ENCODE data around the gene RBM38.

The RBM38 gene

DNA sequence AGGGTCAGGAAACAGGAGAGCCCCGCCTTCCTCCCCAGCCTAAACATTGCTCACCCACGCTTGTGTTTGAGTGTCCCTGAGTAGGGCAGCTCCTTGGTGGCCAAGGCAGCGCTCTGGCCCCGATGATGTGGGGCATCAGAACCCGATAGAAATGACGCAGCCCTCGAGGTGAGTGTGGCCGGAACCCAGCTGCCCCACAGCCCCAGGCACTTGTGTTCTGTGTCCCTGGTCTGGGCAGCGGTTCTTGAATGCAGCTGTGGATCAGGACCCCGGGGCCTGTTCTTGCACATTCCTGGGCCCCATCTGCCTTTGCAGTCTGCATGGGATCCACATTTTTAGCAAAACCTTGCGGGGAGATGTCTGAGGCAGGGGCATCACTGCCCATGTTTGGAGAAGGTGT, 12.8 kb downstream of the RBM38 start:
- no peak for DNase-seq

DNA sequence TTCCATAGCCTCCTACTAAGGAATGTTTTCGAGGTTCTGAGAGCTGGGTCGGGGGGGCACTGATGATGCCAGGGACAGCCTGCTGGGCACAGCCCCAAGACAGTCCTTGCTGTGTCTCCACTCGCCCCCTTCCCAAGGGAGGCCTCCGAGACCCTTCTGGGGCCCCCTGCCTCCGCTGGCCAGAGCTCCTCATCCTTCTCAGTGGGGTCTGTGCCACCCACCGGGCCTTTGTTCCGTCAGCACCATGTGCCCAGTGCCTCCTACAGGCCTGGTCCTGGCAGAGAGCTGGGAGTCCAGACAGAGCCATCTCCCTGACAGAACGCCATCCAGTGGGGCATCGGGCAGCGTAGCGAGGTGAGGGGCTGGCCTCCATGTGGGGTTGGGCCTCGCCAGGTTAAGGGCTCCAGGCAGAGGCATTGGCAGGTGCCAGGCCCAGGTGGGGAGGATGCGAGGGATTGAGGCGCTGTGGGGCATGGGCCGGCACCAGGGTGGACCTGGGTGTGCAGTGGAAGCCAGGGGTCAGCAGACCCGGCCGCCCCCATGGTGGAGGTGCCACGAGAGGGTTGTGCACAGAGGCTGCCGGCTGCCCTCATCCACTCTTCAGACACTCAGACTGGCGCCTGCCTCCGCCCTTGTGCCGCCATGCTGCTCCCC, 13.3 kb downstream of the RBM38 start:
- no peak for DNase-seq

DNA sequence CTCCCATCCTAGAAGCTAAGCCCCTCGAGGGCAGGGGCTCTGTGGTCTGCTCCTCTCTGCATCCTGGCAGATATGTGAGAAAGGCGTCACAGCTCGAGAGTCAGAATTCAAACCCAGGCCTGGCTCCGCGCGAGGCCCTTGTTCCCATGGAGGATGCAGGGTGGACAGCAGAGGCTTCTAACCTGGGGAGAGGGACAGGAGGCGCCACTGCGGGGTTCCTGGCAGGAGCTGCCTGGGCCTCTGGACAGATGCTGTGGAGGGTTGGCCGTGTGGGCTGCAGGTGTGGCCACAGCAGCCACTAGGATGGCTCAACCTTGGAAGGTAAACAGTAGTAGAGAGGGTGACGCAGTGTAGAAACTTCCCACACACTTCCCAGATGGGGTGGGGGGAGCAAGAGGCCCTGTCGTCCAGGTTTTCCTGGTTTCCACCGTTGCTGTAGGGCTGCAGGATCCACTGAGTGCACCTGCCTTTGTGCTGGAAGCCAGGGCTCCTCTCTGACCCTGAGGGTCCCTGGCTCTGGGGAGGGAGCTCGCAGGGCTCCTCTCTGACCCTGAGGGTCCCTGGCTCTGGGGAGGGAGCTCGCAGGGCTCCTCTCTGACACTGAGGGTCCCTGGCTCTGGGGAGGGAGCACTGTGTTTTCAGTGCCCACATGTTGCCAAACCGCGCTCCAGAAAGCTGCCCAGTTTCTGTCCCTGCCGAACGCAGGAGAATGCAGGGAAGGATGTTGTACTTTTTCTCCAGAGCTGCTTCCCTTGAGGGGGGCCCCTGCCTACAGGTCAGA, 14.2 kb downstream of the RBM38 start:
- no peak for DNase-seq

DNA sequence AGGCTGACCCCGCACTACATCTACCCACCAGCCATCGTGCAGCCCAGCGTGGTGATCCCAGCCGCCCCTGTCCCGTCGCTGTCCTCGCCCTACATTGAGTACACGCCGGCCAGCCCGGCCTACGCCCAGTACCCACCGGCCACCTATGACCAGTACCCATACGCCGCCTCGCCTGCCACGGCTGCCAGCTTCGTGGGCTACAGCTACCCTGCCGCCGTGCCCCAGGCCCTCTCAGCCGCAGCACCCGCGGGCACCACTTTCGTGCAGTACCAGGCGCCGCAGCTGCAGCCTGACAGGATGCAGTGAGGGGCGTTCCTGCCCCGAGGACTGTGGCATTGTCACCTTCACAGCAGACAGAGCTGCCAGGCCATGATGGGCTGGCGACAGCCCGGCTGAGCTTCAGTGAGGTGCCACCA, 16.4 kb downstream of the RBM38 start:
- DNase-seq, result no peak

DNA sequence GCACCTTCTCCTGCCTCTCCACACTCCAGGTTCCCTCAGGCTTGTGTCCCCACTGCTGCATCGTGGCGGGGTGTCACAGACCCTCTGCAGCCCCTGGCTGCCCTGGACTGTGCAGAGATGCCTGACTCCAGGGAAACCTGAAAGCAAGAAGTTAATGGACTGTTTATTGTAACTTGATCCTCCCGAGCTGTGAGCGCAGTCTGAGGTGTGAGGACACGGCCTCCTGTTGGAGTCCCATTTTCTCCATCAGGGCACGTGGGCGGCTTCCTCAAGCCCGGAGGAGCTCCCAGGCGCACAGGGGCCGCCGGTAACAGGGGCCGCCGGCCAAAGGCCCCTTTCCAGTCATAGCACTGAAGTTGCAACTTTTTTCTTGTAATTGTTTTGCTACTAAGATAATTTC, 16.9 kb downstream of the RBM38 start:
- DNase-seq, result no peak

DNA sequence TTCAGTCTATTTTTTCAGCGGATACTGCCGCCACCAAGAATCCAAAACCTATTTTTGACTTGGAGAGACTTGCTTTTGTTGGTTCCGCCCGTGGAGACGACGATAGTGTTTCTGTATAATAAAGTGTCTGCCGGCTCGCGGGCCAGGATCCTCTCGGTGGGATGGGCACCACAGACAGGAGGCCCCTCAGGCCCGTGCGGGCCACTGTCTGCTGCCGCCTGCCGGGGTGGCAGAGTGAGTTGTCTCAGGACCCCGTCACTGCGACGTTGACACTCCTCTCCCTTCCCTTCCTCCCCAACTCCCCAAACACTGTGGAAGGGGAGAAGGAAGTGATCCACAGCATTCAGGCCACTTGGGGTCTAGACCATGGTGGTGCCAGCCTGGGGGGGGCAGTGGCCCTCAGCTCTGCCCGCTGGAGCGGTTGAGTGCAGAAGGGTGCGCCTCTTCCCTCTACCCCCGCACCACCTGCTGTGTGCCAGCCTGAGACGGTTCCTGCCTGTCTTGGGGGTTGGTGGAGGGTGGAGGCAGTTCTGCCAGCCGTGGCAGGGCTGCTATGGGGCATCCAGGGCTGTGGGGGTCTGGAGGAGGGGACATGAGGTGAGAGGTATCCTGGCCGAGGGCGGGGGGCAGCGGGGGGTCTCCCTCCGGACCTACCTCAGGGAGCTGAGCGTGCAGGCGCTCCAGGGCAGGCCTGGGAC, 17.5 kb downstream of the RBM38 start:
- DNase-seq, result no peak

DNA sequence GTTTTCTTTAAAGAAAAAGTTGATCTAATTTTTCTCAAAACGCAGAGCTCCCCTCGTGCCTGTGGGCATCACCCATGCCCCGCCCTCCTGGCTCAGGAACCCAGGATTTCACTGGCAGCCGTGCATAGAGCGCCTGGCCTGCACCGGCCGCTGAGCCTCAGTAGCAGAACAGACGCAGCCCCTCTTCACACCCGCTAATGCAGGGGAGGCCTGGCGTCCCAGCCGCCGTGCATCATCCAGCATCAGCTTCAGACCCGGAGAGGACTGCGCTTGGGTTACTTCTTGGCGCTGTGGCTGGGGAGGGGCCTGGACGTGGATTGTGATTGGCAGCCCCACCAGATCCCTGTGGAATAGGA, 18.1 kb downstream of the RBM38 start:
- no peak for DNase-seq

DNA sequence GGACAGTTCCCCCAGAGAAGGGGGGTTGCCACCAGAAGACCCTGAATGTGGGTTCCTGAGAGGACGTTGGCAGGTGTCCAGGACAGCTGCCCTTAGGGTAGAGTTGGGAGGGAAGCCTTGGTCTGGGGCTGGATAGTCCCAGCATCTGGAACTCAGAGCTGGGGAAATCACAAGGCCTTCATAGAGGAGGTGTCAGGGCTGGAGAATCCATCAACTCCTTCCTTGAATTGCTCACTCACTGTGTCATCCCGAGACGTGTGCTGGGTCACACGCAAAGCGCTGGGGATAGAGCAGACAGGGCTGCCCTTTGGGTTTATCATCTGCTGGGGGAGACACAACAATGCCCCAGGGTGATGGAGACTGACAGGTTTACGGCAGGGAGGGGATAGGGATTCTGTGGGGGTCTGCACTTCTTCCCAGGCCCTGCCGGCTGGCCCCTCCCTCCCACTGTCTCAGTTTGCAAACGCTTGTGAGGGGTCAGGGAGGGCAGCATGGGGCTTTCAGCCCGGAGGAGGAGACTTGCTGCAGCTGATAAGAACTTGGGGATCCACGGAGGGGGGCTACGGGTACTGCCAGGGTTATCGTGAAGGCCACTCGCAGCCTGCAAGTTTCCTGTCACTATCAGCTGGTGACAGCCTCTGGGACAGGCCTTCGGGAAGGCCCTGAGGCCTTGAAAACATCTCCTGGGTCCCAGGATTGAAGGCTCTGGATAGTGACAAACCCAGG, 18.6 kb downstream of the RBM38 start:
- DNase-seq, result no peak

DNA sequence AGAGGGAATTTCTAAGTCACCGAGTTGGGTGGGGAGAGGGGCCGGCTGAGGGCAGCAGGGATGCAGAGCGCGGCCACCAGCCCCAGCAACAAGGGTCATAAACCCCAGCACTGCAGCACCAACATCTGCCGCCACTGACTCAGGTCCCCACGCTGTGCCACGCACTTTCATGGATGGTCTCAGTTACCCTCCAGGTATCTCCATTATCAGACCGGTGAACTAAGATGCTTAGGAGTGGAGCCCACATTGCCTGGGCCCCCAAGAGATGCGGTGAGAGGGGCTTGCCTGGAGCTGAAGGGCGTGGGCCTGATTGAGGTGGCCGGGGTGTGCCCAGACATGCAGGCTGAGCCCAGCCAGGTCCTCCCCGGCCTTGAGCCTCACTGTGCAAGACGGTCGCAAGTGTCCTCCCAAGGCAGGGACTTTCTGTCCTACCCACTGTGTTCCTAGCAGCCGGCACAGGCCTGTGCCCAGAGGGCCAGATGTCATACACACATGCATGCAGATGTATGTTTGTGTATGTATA, 19.3 kb downstream of the RBM38 start:
- no peak for DNase-seq

DNA sequence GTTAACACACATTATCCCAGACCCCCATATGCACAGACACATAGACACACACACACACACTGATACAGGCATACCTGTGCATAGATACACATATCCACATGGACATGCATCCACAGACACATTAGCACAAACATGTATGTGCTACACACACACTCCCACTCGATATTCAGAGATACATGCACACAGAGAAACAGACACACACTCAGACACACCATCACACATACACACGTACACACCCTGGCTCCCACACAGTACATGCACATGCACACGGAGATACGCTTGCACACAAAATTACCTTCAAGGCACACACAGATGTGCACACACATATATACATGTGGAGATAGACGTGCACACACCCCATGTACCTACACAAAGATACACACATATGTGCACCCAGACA, 19.7 kb downstream of the RBM38 start:
- DNase-seq, result no peak

DNA sequence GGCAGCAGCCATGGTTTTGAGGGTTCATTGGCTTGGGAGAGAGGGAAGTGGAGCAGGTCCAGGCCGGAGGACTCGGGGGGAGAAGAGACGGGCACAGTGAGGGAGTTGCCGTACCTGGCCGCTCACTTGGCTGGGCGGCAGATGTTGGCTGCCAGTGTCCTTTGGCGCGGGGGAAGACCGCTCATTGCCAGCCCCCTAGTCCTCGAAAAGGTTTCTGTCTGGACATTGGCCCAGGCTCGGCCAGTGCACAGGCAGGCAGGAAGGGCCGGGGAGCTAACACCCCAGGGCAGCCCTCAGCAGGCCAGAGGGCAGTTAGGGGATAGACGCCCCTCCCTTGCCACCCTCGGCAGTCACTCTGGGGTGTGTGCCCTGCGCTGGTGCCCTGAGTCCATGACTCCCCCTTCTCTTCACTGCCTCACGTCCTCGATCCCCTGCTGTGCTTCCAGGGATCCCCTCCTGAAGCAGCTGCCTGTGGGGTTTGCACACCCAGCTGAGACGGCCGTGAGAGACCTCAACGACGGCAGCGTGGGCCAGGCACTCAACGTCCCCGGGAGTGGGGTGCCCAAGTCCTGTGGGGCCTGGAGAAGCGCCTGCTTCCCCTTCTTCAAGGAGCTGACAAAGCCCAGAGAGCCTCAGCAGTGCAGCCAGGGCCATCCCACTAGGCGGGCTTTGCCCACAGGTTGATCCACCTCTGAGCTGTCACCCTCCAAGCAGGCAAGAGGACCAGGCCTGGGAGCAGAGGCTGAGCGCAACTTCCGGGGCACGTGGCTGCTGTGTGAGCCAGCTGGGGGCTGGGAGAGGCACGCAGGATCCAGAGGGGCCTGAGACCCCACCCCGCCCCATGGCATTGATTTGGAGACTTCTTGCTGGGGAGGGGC, 20.4 kb downstream of the RBM38 start:
- no peak for DNase-seq

DNA sequence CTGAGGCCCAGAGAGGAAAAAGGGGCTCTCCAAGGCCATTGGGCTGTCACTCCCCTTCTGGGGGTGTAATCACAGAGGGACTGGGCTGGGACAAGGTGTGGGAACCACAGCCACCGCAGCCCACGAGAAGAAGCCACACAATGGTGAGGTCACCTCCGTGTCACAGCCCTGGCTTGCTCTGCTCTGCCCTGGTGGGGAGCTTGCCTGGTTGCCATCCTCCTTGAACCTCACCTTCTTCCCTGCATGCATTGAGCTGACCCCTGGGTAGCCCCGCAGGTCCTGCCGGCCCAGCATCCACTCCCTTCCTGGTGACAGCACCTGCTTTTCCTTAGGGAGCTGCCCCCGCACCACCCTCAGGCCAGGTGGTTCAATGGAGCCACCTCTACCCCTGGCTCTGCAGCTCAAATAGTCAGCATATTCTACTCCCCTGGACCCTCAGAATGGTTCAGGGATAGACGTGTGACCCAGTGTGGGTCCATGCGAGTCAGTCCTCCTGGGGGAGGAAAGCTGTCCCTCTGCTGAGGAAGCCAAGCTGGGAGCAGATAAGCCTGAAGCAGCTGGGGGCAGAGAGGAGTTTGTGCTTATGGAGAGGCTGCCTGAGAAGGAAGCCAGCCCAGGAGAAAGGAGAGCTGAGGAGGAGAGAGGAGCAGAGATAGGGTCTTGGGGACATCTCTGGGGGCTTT, 21.3 kb downstream of the RBM38 start:
- DNase-seq, result no peak

DNA sequence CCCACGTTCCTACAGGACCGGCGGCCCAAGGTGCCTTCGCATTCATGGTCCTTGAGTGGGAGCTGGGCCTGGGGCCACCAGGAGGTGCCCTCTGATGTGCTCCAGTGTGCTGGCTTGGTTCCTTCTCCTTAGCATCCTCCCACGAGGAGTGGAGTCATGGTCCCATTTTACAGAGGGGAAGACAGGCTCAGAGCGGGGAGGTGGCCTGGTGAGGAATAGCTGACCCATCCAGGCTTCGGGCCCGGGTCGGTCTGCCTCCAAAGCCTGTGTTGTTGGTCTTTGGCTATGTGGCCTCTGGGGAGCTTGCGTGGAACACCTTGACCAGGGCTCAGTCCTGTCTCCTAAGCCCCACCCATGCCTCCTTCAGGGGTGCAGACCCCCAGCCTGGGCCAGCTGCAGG, 22.8 kb downstream of the RBM38 start:
- no peak for DNase-seq

DNA sequence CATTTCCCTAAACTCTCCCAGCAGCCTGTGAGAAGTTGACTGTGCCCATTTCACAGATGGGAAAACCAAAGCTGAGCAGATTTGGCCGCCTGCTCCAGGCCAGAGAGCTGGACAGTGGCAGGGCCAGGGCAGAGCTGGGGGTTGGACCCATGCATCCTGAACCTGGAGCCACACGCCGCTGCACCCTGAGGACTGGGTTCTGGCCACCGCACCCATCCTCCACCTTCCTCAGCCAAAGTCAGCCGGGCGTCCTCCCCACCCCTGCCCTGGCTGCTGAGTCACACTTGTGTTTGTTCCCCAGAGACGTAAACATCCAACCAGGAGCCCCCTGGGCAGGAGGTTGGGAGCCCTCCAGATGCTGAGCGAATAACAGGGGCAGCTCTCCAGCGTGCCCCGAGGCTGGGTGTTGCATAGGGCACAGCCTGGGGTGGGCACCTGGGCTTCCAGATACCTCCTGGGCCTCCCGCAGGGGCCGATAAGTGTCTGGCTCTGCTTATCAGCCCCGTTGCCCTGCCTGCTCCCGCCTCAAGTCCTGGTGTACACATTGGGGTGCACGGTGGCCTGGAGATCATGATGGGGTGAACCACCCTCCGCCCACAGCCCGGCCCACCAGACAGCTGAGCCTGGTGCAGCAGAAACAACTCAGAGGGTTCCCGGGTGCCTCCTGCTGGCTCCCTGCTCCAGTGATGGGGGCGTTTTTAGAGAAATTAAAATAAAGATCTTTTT, 23.8 kb downstream of the RBM38 start:
- no peak for DNase-seq

DNA sequence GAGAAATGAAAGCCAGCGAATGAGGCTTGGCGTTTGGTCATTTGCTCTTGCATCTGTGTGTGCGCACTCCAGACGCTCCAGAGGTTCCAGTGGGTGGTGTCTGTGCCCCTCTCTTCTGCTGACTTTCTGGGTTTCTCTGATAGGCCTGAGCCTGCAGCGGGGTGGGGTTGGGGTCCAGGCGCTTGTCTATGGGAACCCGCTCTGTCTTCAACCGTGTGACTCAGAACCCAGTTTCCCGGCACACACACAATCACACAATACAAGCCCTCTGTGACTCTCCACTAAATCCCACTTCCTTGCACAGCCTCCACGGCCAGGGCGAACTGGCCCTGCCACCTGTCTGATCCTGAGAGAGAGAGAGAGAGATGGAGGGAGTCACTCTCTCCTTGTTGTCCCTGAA, 24.6 kb downstream of the RBM38 start:
- no peak for DNase-seq

DNA sequence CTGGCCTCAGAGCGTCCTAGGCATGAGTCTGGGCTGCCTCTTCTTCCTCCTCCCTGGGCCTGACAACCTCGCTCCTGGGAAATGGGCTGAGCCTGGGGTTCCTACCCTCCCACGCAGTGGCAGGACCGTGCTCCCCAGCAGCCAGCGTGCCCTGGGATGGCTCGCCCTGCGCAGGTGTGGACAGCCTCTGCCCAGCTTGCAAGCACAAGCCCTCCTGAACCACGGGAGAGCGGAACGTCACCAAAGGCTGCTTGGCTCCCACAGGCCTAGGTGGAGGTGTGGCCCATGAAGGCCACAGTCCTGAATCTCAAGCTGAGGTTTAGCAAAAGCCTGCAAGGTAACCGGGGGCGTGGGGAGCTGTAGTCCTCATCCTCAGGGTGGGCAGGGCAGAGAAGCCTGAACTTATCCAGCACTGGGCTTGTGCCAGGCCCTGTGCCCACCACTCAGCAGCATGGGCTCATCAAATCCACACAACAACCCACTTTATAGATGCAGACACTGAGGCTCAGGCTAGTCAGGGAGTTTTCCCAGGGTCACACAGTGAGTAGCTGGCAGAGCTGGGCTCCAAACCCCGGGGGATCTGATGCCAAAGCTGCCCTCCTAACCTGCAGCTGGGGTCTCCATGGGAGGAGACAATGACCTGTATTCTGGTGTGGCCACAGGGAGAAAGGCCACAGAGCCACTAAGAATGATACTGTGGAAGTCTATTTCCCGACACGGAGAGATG, 25.3 kb downstream of the RBM38 start:
- no peak for DNase-seq

DNA sequence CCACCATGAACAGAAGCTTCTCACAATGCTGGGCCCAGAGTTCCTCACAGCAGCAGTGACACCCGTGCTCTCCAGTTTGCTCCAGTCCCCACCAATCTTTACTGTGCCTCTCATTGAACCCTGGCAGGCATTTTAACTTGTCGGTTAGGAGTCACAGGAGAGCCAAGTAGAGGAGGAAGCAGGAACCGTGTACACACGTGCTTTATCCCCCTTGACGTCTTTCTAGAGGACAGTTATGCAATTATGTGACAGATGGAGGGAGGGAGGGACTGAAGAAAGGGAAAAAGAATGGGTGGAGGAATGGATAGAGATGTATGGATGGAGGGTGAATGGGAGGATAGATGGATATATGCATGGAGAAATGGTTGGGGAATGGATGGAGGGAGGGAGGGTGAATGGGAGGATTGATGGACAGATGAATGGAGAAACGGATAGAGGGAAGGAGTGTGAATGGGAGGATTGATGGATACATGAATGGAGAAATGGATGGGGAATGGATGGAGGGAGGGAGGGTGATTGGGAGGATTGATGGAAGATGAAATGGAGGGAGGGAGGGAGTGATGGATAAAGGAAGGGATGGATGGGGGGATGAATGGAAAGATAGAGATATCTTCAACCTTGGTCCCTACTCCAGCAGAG, 26.0 kb downstream of the RBM38 start:
- no peak for DNase-seq

DNA sequence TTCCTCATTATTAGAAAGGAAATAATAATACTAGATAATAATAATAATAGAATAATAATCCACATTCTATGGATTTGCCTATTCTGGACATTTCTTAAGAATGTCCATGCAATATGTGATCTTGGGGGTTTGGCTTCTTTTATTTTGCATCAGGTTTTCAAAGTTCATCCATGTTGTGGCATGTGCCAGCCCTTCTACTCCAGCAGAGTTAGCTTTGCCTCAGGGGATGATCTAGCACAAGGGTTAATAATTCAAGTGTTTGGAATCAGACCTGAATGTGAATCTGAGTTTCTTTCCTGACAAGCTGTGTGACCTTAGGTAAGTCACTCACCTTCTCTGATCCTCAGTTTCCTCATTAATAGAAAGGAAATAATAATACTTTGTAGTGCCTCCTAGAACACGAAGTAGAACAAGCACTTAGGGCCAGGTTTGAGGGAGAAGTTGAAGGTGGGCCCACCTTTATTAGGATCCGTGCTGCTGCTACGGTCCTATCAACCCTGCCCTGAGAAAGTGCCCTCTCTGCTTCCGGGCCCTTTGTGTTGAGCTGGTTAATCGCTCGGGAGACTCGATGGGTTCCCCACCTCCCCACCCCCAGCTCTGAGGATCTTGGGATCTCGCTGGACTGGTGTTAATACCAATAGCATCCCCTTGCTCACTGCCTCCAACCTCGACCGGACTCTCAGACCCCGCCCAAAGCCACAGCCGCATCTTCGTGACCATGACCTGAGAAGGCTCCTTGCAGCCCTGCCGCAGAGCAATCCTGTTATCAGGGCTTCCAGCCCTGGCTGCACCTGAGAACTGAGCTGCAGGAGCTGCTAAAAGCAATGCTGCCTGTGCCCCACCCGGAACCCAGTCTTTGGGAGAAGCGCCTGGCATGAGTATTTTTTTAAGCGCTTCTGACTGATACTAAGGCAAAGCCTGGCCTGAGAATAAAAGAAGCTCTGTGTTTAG, 26.9 kb downstream of the RBM38 start:
- DNase-seq, result no peak
